ENCODE measurements around the gene GHDC.

Gene GHDC

DNA sequence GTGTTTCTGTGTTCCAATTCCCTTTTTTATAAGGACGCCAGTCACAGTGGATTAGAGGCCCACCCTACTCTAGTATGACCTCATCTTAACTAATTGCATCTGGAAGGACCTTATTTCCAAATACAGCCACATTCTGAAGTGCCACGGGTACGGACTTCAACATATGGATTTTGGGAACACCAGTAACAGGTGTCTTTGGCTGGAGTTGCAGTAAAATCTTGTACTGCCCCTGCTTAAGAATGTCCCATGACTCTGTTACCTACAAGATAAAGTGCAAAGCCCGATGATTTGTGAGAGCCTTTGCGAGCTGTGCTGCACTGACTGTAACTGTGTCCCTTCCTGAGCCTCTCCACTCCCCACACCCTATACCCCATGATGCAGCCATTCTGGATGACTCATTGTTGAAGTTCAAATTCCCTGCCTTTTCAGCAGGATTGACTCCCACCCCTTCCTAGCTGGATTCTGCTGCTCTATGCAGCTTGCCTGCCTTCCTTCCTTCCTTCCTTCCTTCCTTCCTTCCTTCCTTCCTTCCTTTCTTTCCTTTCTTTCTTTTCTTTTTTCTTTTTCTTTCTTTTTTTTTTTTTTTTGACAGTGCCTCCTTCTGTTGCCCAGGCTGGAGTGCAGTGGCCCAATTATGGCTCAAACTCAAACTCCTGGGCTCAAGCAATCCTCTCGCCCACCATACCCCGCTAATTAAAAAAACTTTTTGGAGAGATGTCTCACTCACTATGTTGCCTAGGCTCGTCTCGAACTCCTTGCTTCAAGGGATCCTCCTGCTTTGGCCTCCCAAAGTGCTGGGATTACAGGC is 11.2 kb downstream of the GHDC start:
- DNase-seq (ENCODE audit: low read depth), result no peak

DNA sequence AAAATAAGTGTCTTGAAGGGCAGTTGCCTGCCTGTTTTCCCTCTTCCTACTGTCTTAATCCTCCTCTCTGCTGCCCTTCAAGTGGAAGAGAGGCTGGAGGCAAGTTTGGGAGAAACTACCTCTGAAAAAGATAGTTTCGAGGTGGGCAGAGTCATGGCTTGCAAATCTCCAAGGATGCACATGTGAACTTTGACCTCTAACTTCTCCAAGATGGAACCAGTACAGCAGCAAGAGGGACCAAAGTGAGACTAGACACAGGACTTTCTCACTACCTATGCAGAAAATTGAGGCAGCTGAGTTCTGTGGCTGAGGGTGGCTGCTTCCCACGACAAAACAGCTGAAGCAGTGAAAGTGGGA is 12.5 kb downstream of the GHDC start:
- no peak for DNase-seq (ENCODE audit: low read depth)

DNA sequence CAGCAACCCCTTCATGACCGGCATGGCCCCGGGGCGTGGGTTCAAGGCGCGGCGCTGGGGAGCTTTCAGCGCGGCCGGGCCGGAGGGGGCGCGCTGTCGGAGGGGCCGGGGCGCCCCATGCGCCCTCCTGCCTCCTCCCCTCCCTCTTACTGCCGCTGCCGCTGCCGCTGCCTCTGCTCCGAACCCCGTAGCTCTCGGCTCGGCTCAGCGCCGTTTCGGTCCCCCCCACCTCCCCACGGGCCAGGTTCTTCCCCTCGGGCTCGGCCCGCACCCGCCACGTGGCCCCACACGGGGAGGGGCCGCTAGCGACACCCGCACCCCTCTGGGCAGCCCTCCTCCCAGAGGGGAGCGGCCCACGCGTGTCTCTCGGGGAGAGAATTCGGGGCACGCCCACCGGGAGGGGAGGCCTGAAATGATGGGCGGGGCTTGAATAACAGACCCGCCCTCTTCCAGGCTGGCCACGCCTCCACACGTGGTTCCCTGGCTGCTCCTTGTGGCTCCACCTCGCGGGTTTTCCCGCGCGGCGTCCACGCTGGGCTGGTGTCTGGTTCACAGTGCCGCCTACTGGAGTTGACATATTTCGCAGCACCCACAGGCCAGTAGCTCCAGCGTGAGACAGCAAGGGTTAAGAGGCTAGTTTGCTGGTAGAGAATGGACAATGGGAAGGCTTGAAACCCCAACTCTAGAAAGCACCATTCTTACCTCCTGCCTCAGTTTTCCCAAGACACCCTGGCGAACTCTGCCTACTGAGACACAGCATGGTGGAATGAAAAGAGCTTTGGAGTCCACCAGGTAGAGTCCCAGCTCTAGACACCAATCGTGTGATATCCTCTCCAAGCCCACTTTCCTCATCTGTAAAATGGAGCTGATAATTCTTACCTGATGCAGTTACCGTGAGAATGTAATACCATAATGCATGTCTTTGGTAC is 13.1 kb downstream of the GHDC start, which contains the start of gene KCNH4:
Gene KCNH4, minus strand, starts transcription at position 221 of the 929 bp plus-strand sequence. Its CDS starts 197 bp downstream, at position 24.
- DNase-seq (ENCODE audit: low read depth), result no peak

DNA sequence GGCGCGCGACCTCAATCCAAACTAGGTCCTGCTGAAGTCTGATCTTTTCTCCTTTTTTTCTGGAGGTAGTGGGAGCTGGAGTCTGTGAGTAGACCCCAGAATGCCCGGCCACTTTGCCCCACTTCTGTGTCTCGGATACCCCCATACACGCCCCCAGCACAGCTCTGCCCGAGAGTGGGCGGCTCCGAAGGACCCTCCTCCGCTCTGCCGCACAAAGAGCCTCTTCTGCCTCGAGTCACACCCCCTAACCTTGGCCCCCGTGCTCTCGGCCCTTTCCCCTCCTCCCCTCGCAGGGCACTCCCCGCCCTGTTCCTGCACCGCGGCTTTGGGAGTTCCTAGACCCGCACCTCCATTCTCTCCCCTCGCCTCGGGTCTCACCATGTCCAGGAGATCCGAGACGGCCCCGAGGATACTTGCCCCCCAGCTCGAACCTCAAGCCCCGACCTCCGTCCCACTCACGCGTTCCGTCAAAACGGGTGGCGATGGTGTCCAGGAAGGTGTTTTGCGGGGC is 13.8 kb downstream of the GHDC start:
- DNase-seq (ENCODE audit: low read depth), result no peak

DNA sequence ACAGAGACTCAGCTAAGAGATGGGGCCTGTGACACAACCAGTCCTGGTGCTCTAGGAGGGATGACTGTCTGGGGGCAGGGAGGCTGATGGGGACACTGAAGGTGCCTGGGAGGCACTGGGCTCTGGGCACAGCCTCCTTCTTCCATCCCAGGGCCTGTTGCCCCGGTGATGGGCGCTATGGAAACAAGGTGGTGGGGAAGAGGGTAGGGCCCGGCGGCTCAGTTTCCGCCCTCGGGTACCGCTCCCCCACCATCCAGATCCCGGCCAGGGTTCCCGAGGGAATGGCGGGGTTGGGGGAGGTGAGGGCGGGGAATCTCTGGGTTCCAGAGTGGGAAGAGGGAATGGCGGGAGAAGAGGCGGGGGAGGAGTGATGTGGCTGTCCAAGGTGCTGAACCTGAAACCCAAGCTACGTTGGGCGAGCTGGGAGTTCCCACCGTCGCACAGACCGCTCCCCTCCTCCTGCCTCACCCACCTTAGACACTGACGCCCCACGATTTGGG is 14.3 kb downstream of the GHDC start:
- no peak for DNase-seq (ENCODE audit: low read depth)

DNA sequence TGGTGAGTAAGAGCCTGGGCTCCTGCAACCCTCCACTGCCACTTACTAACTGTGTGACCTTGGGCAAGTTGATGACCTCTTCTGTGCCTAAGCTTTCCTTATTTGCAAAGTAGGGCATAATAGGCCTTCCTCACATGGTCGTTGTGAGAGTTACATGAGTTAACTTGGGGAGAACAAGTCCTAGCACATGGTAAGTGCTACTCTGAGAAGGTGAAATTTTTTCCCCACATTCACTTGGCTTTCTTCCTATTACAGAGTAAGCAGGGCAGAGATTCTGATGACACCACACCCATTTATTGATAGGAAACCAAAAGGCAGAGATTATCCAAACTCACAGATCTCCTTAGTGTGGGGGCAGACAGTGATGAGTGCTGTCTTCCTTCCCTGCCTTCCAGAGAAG is 15.0 kb downstream of the GHDC start:
- DNase-seq (ENCODE audit: low read depth), result no peak

DNA sequence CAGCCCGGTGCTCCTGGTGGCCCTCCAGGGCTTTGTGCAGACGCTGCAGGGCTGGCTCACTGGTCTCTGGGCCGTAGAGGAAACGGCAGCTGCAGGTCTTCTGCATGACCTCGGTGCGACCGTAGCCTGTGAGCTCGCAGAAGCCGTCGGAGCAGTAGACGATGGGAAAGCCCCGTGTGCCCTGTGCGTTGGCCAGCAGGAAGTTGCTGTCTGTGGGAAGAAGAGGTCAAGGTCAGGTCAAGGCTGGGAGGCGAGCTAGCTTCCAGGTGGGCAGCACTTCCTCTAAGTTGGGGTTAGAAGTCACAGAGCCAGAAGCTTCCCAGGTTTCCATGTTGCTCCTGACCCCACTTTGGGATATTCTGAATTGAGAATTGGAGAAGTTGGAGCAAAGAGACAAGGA is 15.5 kb downstream of the GHDC start:
- DNase-seq (ENCODE audit: low read depth), result no peak

DNA sequence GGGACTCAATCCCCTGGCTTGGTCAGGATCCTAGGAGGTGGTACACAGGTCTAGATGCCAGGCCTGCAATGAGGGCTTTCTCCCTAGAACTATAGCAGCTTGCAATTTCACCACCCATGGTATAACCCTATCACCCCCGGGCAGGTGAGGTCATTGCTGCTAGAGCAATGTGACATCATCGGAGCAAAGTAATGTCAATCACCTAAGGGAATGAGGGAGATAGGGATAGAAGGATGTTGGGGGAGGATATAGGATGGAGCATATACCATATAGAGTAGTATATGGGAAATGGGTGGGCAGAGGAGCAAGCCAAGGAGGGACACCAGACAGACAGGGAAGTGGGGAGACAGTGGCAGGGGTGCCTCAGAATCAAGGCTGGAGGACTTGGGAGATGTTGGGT is 16.6 kb downstream of the GHDC start:
- no peak for DNase-seq (ENCODE audit: low read depth)

DNA sequence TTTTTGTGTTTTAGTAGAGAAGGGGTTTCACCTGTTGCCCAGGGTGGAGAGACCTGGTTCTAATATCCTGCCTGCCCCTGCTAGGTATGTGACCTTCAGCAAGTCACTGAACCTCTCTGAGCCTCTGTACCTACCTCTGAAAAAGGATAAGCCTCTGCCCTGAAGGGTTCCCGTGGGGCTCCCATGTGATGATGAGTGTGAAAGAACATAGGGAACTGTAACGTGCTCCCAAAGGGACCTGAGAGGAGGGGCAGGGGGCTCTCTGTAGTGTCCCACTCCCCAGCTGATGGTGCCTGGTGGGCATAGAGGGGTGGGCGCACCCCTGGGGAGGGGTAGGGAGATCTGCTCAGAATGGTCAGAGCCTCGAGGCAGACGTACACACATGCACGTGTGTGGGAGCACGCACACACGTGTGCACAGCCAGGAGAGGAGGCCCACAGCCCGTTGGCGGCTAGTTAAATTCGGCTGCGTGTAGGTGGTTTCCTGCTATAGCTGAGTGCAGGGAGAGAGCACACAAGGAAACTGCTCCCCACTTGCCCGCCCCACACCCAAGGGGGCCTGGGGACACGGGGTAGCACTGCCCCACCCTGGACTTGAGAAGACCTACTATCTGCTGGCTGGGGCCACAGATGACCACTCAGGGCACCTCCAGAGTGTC is 20.0 kb downstream of the GHDC start:
- DNase-seq (ENCODE audit: low read depth), result no peak

DNA sequence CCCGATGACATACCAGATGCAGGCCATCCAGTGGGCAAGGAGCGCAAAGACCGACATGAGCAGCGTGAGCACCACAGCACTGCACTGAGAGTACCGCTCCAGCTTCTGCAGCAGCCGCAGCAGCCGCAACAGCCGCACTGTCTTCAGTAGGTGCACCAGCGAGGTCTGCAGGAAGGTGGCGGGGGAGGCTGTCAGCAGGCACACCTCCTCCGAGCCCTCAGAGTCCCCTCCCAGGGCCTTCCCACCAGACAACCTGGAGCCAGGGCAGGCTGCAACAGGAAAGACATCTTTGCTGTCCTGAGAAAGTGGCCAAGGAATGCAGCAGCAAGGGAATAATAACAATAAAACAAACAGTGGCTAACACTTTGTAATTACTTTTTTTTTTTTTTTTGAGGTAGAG is 22.5 kb downstream of the GHDC start:
- DNase-seq (ENCODE audit: low read depth), result no peak

DNA sequence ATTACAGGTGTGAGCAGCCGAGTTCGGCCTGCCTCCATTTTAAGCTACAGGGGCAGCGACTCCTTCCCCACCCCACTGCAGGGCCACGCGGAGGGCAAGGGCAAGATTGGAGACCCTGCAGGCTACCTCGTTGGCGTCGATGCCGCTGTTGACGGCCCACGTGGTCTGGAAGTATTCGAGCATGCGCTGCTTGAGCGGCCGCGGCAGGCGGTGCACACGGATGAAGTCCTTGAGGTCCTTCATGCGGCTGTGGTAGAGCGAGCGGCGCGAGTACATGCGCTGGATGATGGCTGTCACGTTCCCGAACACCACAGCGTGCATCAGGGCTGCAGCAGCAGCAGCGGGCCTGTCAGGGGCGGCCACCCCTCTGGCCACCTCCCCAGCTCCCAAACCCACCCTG is 24.9 kb downstream of the GHDC start:
- DNase-seq (ENCODE audit: low read depth), result no peak

DNA sequence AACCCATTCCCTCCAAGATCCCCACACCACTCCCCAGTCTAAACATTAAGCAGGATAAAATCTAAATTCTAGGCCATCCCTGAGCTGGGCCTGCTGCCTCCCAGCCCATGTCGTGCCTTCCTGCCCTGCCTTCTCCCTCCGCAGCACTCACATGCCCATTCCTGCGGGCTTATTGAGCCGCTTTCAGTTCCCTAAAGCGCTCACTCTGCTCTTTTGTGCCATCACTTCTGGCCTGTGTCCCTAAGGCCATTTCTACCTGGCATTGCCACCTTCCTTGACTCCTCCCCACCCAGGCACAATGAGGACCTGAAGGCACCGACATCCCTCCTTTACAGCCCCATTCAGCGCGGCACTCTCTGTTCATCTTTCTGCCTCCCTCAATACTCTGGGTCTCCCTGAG is 26.5 kb downstream of the GHDC start:
- DNase-seq (ENCODE audit: low read depth), result no peak

DNA sequence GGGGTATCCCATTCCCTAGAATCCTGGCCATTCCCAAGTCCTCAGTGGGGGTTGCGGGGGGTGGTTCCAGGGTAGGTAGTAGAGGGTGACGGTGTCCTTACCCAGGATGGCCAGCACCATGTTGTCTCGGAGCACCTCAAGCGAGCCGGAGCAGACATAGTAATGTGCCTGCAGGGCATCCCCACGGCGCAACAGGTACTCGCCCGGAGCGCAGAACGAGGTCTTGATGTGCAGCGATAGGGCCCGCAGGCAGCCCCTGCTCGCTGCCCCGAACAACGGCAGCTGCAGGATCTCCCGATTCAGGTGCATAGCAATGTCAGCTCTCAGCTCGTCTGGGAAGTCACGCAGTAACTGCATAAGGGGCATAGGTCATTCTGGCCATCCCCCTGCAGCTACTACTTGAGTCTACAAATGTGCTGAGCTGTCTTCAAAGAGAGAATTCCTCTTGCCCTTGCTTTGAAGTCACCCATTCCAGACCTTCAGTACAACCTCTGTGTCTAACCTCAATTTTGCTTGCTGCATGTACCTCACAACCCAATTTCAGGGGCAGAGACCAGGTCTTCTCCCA is 28.0 kb downstream of the GHDC start:
- DNase-seq (ENCODE audit: low read depth), result no peak

DNA sequence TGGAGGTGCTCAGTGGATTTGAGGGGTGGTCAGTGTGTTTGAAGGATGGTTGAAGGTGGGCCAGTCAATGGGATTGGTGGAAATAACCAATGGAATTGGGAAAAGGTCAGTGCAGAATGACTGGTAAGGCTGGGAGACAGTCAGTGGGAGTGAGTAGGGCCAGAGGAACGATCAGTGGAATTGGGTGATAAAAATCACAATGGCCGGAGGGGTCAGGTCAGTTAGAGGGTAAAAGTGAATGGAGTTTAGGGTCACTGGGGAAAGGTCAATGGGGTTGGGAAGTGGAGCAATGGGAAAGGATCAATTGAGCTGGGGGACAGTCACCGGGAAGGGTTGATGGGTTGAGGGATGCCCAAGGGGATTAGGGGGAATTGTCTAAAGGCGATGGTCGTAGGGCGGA is 28.5 kb downstream of the GHDC start:
- DNase-seq (ENCODE audit: low read depth), result no peak

DNA sequence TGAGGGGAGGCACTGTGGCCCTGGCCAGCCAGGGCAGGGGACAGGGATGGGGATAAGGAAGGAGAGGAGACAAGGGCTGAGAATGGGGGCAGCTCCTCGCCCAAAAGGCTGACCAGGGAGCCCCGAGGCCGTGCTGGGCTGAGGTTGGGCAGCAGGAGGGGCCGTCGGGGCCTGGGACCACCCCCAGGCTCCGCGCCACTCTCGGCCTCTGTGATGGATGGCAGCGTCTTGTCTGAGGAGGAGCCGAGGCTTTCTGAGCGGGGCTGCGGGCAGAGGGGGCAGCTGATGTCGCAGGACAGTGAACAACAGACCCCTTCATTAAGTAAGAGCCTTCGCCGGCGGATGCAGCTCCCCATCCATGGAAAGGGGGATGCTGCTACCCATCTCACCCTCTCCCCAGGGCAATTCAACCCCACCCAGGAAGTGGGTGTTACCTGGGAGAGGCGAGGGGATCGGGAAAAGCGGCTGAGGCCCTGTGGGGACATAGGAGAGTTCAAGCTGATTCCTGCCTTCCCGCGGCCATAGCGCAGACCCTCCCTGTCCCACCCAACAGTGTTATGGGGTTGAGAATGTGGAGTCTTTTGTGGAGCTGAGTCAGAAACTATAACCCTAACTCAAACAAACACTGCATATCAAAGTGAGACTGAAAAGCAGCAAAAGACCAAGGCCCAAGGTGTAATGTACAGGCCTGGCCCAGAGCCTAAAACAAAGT is 30.4 kb downstream of the GHDC start:
- no peak for DNase-seq (ENCODE audit: low read depth)

DNA sequence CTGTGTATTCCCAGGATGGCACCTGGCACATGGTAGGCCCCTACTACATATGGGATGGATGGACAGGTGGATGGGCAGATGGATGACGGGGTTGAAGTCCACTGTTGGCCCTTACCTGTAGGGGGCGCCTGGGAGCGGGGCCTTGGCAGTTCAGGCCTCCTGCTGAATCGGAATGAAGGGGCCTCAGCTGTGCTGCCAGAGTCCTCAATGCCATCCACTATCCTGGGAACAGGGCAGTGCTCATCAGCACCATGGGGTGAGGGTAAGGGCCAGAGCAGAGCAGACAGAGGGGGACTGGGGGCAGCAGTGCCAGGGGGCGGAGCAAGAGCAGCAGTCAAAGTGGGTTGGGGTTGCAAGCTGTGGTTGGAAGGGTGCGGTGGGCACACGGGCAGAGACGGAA is 31.2 kb downstream of the GHDC start:
- no peak for DNase-seq (ENCODE audit: low read depth)

DNA sequence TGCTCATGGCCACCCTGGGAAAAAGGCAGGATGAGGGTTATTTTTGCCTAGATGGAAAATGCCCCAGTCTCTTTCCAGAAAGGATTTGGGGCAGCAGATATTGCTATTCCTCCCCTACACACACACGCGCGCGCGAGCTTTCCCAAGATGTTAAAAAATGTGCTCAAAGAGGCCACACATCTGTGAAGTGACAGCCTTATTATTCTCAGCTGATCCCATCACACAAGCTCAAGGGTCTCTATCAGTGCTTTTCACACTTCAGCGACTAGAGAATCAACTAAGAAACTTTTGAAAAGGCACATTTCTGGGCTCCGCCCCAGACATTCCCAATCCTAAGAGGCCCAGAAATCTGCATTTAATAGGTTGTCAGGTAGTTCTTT is 33.8 kb downstream of the GHDC start:
- no peak for DNase-seq (ENCODE audit: low read depth)

DNA sequence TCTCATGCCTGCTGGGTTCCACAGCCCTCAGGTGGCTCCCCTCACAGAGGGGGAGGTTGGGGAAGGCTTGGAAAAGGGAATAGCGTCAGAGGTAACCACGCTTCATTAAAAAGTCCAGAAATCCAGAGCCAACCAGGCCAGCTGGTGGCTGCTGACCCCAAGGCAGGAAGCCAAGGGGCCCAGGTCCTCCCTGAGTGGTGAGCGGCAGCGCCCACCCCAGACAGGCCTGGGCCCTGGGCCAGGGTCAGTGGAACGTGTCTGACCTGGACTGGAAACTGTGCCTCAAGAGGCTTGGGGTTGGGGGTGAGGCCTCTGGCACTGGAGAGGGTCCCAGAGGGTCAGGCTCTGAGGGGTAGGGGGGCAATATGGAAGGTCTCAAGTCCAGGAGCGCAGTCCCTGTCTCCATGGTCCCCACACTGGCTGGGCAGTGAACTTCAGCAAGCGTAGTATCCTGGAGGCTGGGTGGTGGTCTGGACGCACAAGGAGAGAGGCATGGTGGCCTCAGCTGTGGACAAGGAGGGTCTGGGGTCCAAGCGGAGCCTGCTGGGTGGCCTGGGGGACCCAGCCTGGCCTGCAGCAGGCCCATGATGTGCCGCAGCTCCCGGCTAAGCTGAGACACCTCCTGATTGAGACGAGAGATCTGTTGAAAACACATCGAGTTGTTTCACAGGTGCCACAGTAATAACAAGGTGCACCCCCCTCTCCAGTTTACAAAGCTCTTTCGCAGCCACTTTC is 34.3 kb downstream of the GHDC start:
- DNase-seq (ENCODE audit: low read depth), result no peak

DNA sequence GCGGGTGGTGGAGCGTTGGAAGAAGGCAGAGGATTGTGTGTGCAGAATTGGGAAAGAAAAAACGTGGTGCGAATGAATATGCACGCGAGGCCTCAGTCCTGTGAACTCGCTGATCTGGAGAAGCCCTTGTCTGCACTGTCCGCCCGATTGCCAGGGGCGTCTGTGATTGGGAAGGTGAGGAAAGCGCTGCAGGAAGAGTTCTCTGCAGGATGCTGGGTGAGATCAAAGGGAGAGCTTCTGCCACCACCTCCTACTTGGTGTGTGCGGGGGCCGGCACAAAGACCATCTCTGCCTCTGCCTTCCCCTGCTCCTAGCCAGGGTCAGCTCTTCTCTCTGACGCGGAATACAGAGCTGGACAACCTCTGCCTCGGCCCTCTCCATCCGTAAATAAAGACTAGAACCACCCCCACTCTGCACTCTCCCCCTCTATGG is 38.7 kb downstream of the GHDC start:
- DNase-seq (ENCODE audit: low read depth), result no peak

DNA sequence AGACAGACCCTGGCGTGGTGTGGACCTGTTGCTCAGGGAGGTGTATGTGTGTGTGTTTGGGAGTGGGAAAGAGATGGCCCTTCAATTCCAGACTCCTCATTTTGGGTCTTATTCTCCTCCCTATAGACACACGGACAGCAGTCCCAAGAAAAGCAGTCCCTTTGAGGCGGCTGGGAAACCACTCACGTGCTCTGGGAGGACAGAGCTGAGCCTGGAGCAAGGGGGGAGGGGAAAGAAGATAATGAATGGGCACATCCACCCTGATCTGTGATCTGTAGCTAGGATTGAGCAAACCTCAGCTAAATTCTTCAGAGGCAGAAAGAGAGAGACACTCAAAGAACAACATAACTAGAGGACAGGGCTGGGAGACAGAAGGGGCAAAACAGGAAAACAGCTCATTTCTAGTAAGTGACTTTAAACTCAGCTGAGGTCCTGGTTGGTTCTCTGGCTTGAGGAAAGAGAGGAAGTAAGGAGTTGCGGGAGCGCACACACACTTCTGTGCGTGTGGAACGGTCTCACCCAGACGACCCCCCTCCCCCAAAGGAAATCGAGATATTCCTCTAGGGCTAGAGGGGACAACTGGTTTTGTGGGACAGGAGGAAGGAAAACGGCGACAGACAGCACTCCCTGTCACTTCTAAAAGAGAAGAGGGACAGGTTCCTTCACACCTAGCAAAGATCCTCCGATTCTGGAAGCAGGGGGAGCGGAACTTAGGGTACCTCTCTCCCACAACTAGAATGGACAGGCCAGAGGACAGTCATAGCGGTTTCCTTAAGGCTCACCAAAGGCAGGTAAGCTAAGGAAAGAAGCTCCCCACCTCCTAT is 40.2 kb downstream of the GHDC start:
- no peak for DNase-seq (ENCODE audit: low read depth)

Measured in non-pigmented ciliary epithelial cell (primary cell).